PC-3 (cell line): Measurements from ENCODE around the gene TRIM14.

Experiments
- EZH2phosphoT487 ChIP-seq: fragments of 300-600 bp; sonication (generic); IDR thresholded peaks from 2 replicates; pipeline ENCODE4 v1.6.1; 2018; ENCODE audit warnings: mild to moderate bottlenecking, antibody characterized with exemption, low read length, borderline replicate concordance
- TF ChIP-seq, protein P1 (sequence below): fragments of 300-600 bp; sonication (generic); conservative IDR thresholded peaks from 2 replicates; pipeline ENCODE4 v1.5.1; 2017; ENCODE audit warnings: antibody characterized with exemption, low read depth, mild to moderate bottlenecking, low read length

DNA sequence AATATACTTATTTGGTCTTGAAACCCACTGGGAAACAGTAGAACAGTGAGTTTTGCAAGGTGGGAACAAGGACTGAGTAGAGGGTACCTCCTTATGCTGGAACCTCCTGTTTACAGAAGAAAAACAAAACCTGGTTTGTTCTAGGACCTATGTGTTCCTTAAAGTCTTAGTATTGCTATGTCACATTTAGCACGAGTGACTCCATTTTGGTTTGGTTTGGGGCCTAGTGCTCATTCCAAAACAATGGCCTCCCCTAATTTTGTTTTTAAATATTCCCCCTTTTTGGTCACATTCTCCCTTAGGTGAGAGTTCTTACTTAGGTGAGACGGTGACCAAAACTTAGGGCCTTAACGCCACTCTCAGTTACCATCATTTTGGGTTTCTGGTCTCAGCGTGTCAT, 68.7 kb downstream of the TRIM14 start:
- TF ChIP-seq, protein P1, sequence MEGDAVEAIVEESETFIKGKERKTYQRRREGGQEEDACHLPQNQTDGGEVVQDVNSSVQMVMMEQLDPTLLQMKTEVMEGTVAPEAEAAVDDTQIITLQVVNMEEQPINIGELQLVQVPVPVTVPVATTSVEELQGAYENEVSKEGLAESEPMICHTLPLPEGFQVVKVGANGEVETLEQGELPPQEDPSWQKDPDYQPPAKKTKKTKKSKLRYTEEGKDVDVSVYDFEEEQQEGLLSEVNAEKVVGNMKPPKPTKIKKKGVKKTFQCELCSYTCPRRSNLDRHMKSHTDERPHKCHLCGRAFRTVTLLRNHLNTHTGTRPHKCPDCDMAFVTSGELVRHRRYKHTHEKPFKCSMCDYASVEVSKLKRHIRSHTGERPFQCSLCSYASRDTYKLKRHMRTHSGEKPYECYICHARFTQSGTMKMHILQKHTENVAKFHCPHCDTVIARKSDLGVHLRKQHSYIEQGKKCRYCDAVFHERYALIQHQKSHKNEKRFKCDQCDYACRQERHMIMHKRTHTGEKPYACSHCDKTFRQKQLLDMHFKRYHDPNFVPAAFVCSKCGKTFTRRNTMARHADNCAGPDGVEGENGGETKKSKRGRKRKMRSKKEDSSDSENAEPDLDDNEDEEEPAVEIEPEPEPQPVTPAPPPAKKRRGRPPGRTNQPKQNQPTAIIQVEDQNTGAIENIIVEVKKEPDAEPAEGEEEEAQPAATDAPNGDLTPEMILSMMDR = no peak
- no peak for TF ChIP-seq EZH2phosphoT487
